Panc1 (cell line): ENCODE data around the gene BAIAP2L2. TPM values are rescaled to one million over a fixed set of nuclear protein-coding genes. Genes with fewer than 3 reads are reported as not detected.

Experiments
- ATAC-seq: fragments of 200-7000 bp; cut with Tn5 transposase; 2 replicates; pipeline ENCODE4 v1.9.1; 2020; ENCODE audit warnings: mild to moderate bottlenecking, moderate library complexity
- BruUV-seq: library from RNA; stranded (reverse); fragments of 400-500 nt; replicated peaks from 2 replicates; lab custom pipeline; 2021; lab: Mats Ljungman, UMichigan
- CTCF ChIA-PET: fragments of 300-600 bp; sonication (Branson Sonifier 250); formaldehyde crosslinking; loops from one replicate; lab custom pipeline; 2022; ENCODE audit warnings: antibody characterized with exemption; lab: Charles Lee
- POLR2A ChIA-PET: fragments of 300-600 bp; sonication (Branson Sonifier 250); formaldehyde crosslinking; loops from one replicate; lab custom pipeline; 2022; ENCODE audit warnings: antibody characterized with exemption; lab: Charles Lee
- DNase-seq: peaks from one replicate; pipeline ENCODE4 v3.0.0-alpha.2; 2010; ENCODE audit warnings: low read depth, low spot score
- H3K27ac ChIP-seq: 2 replicates; pipeline ENCODE4 v1.5.1; 2011; ENCODE audit warnings: mild to moderate bottlenecking, low read length, inconsistent platforms
- H3K27me3 ChIP-seq: fragments of 200-500 bp; sonication (Bioruptor generic); 2 replicates; pipeline ENCODE4 v1.6.0; 2014; ENCODE audit warnings: low read length, inconsistent platforms; ENCODE audit not compliant: control insufficient read depth, insufficient read depth
- H3K36me3 ChIP-seq: fragments of 200-500 bp; sonication (Bioruptor generic); 2 replicates; pipeline ENCODE4 v1.5.1; 2014; ENCODE audit warnings: inconsistent platforms, mild to moderate bottlenecking, low read length, moderate library complexity; ENCODE audit not compliant: control insufficient read depth, insufficient read depth
- H3K4me1 ChIP-seq: 2 replicates; pipeline ENCODE4 v1.5.1; 2011; ENCODE audit warnings: inconsistent platforms, mild to moderate bottlenecking, low read length, moderate library complexity; ENCODE audit not compliant: control insufficient read depth, insufficient read depth
- H3K4me3 ChIP-seq, 2 experiments: 2 replicates each; pipeline ENCODE4 v1.5.1; 2011 to 2012; ENCODE audit warnings: low read depth in 2 of 2, low read length in 2 of 2, mild to moderate bottlenecking in 2 of 2, inconsistent platforms in 1 of 2, moderate library complexity in 1 of 2
- H3K9me3 ChIP-seq: fragments of 200-500 bp; sonication (Bioruptor generic); 2 replicates; pipeline ENCODE4 v1.5.1; 2014; ENCODE audit warnings: low read depth, mild to moderate bottlenecking, inconsistent platforms, low read length, moderate library complexity; ENCODE audit not compliant: control insufficient read depth, insufficient read depth
- CTCF ChIP-seq: fragments of 450-650 bp; IDR thresholded peaks from 2 replicates; pipeline ENCODE4 v1.5.1; 2017; ENCODE audit warnings: mild to moderate bottlenecking
- POLR2AphosphoS5 ChIP-seq: IDR thresholded peaks from 2 replicates; pipeline ENCODE4 v1.6.1; 2012; ENCODE audit warnings: mild to moderate bottlenecking, low read depth, low read length, moderate library complexity
- REST ChIP-seq, 2 experiments: IDR thresholded peaks; 2 replicates each; pipeline ENCODE4 v1.6.1; 2011 to 2012; ENCODE audit warnings: low read depth in 2 of 2, control low read depth in 1 of 2, low read length in 1 of 2, mild to moderate bottlenecking in 1 of 2, moderate library complexity in 1 of 2; ENCODE audit not compliant: insufficient read depth in 1 of 2
- SIN3A ChIP-seq: IDR thresholded peaks from 2 replicates; pipeline ENCODE4 v1.6.1; 2012; ENCODE audit warnings: low read depth, mild to moderate bottlenecking, low read length, moderate library complexity, borderline replicate concordance; ENCODE audit not compliant: insufficient read depth
- TCF7L2 ChIP-seq: IDR thresholded peaks from 2 replicates; pipeline ENCODE4 v1.6.1; 2011; ENCODE audit warnings: mild to moderate bottlenecking, low read depth, low read length, inconsistent platforms
- in situ Hi-C: cut with HindIII; loops from 2 replicates; pipeline ENCODE4 v1.10.0; 2016; ENCODE audit warnings: low sequenced_read_pairs, low pct_unique_long_range_greater_than_20kb
- intact Hi-C: fragments of 100-400 bp; cut with micrococcal nuclease; formaldehyde crosslinking; loops from one replicate; pipeline ENCODE4 v1.10.0; 2022; ENCODE audit not compliant: unreplicated experiment
- total RNA-seq: library from RNA; stranded (reverse); gene quantifications from one replicate; pipeline ENCODE4 v1.2.1, GENCODE V29; 2021; ENCODE audit not compliant: unreplicated experiment

BAIAP2L2 gene
- total RNA-seq, 1 experiment from 2014 or later, result 0.18 TPM

GRCh38 chr22:38066381-38067027 is 44.0 kb downstream of the BAIAP2L2 start:
- no peaks in the 10 kb centered on the region for H3K27me3 ChIP-seq
- in situ Hi-C loops, result no loop called here
- no peak overlapping the region for H3K4me3 ChIP-seq
- H3K27ac ChIP-seq, result no peak overlapping the region
- no peak for DNase-seq
- no peak for ATAC-seq
- no peaks in the 10 kb centered on the region for H3K36me3 ChIP-seq
- no peak for TF ChIP-seq TCF7L2
- TF ChIP-seq SIN3A, result no peak
- no peak for TF ChIP-seq REST (IDR thresholded peaks at IDR 0.05; ENCODE audit: insufficient read depth in 1 of 2, low read depth in 2 of 2, low read length in 1 of 2)
- TF ChIP-seq POLR2AphosphoS5, result no peak
- no peak for TF ChIP-seq CTCF
- H3K9me3 ChIP-seq, result no peaks in the 10 kb centered on the region
- intact Hi-C loops, result no loop called here
- no peaks in the 10 kb centered on the region for H3K4me1 ChIP-seq
- CTCF ChIA-PET, result no interaction called here
- POLR2A ChIA-PET, result no interaction called here
- BruUV-seq, result no TSS peak

DNA sequence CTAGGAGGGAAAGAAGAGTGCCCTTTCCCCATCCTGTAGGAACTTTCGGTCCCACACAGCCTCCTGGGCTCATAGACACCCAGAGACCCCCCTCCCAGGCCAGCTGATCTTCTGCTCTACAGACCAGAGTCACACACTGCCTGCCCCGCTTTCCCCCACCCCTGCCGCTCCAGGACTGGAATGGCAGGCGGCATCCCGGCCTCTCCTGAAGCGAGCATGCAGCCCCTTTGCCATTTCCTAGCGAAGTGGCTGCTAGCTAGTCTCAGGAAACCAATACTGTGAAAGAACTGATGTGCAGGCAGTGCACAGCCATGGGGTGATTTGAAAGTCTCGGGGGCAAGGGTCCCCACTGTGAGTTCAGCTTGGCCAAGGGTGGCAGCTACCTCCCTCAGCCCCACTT is 44.9 kb downstream of the BAIAP2L2 start:
- ATAC-seq, result no peak
- H3K9me3 ChIP-seq, result no peaks in the 10 kb centered on the region
- no peaks in the 10 kb centered on the region for H3K27me3 ChIP-seq
- ChIA-PET CTCF (no interaction called here), POLR2A (no interaction called here)
- in situ Hi-C loops, result no loop called here
- no peaks in the 10 kb centered on the region for H3K4me1 ChIP-seq
- intact Hi-C loops, result no loop called here
- DNase-seq, result no peak
- no peak overlapping the region for H3K4me3 ChIP-seq
- no TSS peak for BruUV-seq
- no peak overlapping the region for H3K27ac ChIP-seq
- H3K36me3 ChIP-seq, result no peaks in the 10 kb centered on the region
- TF ChIP-seq CTCF, result no peak
- no peak for TF ChIP-seq POLR2AphosphoS5
- no peak for TF ChIP-seq TCF7L2
- TF ChIP-seq REST (IDR thresholded peaks at IDR 0.05; ENCODE audit: insufficient read depth in 1 of 2, low read depth in 2 of 2, low read length in 1 of 2), result no peak
